Activated CD4-positive, CD25-positive, alpha-beta regulatory T cell treated with anti-CD3 and anti-CD28 coated beads, Interleukin-2, amount 50 U/mL, for 16 hours (primary cell): ENCODE results near the gene NAPEPLD.
"Not testable (repeated sequence)": the region's sequence is repeated elsewhere in the genome, so short reads cannot be mapped to it uniquely, and the experiment has no call there.

Source experiments
- DNase-seq: peaks from one replicate; pipeline ENCODE4 v3.0.0-alpha.2; 2020; ENCODE audit warnings: low read depth, low spot score

Gene NAPEPLD

DNA sequence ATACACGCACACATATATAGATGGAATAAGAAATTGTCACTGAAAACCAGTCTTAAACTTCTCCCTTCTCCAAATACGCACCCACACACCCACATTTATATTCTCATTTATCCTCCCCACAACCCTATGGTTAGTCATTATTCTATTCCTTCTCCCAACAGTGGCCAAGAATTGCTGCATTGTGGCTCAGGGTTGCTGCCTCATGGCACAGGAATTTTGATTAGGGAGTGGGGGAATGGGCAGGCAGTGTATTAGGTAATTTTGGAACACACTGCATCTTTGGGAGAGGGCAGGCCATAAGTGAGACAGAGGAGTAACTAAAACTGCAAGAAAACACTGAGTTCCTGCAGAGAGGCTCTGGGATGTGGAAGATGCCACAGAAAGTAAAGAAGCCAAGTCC lies 35.7 kb downstream of the NAPEPLD start:
- no peak for DNase-seq

GRCh38 chr7:103106703-103107070 lies 42.2 kb downstream of the NAPEPLD start:
- DNase-seq: not testable (repeated sequence)

GRCh38 chr7:103106005-103106702 lies 42.7 kb downstream of the NAPEPLD start:
- no peak for DNase-seq

DNA sequence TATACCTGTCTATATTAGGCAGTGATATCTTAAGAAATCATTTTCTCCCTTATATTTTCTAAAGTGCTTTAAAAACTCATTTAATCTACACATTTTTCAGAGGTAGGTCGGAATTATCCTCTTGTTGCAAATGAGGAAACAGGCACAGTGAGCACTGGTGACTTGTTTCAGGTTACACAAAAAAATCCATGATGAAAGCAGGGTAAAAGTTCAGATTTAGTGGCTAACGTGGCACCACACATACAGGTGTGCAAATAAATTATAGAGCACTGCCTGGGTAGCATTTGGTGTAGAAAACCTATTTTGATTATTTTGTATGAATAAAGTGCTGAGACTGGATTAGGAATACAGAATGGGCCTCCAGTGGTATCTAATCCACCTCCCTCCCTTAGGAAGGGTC lies 47.4 kb downstream of the NAPEPLD start:
- DNase-seq: no peak

- DNase-seq: no peak
Measured at GRCh38 chr7:103100348-103100747, 48.6 kb downstream of the NAPEPLD start.

- DNase-seq: no peak
Measured at GRCh38 chr7:103097041-103097440, 51.9 kb downstream of the NAPEPLD start.

DNA sequence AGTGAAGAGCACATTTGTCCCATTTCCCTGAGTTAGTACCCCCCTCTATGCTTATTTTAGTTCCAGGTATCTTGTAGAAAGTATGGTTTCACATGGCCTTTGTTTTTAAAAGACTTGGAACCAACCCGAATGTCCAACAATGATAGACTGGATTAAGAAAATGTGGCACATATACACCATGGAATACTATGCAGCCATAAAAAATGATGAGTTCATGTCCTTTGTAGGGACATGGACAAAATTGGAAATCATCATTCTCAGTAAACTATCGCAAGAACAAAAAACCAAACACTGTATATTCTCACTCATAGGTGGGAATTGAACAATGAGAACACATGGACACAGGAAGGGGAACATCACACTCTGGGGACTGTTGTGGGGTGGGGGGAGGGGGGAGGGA lies 53.3 kb downstream of the NAPEPLD start:
- not testable (repeated sequence) for DNase-seq

DNA sequence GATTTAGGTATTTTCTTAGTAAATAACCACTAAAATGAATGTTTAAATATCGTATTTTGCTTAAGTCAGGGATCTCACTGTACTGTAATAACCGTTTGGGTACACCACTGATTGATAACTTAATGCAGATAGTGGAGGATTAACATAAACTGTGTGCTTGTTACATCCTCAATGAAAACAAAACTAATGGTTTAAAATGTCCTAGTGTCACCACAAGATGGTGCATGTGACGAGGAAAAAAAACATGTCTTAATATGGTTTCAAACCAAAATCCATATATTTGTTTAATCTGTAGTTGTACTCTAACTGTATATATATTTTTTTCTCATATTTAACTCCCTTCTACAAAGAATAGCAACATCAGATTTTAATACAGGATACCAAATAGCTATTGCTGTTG lies 54.8 kb downstream of the NAPEPLD start:
- no peak for DNase-seq

- no peak for DNase-seq
Measured at GRCh38 chr7:103093429-103093828, 55.5 kb downstream of the NAPEPLD start.

DNA sequence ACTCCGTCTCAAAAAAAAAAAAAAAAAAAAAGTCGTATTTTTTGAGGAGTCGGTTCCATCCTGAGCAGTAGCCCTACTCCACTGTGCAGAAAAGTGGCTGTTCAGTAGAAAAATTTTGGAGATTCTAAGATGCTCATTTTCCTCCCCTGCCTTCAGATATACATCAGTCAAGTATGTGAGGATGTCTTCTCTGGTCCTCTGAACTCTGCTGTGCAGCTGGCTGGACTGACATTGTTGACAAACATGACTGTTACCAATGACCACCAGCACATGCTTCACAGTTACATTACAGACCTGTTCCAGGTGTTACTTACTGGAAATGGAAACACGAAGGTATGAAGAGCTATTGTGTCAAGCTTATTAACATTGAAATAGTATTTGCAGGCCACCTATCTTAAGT lies 56.6 kb downstream of the NAPEPLD start:
- not testable (repeated sequence) for DNase-seq

DNA sequence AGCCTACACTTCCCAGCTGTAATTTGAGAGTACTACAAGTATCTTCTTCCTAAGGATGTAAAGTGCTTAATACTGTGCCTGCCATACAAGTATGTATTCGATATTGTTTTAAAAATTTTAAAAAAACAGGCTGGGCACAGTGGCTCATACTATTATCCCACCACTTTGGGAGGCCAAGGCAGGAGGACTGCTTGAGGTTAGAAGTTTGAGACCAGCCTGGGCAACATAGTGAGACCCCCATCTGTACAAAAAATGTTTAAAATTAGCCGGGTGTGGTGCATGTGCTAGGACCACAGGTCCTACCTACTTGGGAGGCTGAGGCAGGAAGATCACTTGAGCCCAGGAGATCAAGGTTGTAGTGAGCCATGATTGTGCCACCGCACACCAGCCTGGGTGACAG lies 65.7 kb downstream of the NAPEPLD start:
- DNase-seq: no peak

- no peak for DNase-seq
Measured at GRCh38 chr7:103082497-103082896, 66.4 kb downstream of the NAPEPLD start.

DNA sequence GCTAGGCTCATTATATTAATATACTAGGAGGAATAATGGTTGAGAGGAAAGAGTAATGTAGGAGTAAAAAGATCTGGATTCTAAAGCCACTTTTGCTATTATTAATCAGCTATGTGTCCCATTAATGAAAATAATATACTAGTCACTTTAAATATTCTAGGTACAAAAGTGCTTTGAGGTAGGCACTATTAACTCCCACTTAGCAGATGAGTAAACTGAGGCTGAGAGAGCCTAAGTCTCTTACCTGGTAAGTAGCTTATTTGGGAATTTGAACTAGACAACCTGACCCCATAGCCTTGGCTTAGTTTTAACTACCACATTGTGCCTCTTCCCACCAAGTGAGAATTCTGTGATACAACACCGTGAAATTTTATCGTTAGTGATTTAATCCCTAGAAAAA lies 68.0 kb downstream of the NAPEPLD start:
- DNase-seq: no peak

- DNase-seq: no peak
Measured at GRCh38 chr7:103079836-103080235, 69.1 kb downstream of the NAPEPLD start.

DNA sequence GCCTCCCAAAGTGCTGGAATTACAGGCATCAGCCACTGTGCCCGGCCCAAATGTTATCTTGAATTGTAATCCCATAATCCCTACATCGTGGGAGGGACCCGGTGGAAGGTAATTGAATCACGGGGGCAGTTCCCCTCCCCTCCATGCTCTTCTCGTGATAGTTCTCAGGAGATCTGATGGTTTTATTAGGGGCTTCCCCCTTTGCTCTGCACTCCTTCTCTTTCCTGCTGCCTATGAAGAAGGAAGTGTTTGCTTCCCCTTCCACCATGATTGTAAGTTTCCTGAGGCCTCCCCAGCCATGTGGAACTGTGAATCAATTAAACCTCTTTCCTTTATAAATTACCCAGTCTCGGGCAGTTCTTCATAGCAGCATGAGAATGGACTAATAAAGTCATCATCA lies 70.7 kb downstream of the NAPEPLD start:
- DNase-seq: not testable (repeated sequence)

DNA sequence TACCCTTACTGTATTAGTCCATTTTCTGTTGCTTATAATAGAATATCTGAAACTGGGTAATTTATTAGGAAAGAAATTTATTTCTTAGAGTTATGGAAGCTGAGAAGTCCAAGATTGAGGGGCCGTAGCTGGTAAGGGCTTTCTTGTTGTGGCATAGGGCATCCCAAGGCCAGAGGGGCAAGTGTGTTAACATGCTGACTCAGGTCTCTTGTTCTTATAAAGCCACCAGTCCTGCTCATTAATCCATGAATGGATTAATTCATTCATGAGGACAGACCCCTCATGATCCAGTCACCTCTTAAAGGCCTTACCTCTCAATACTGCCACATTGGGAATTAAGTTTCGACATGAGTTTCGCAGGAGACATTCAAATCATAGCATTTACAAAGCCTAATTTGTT lies 71.6 kb downstream of the NAPEPLD start:
- DNase-seq: no peak

- no peak for DNase-seq
Measured at GRCh38 chr7:103076764-103077163, 72.1 kb downstream of the NAPEPLD start.

DNA sequence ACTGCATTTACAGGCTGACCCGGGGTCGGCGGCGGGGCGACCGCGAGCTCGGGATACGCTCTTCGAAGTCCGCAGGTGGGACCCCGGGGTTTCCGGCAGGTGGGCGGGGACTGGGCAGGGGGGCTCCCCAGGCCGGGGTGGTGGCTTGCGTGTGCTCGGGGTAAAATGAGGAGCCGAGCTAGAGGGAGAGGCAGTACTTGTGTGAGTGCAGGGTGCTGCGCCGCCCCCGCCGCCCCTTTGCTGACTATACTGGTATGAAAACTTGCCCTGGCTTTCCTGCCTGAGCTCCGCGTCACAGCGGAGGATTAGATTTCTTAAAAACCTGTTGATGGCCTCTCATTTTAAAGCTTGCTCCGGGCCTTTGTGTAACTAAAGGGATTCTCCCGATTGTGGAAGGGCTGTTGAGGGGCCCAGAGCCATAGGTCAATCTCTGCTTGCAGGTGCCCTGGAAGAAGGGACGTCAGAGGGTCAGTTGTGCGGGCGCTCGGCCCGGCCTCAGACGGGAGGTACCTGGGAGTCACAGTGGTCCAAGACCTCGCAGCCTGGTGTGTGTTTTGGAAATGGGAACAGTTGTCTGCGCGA lies 73.5 kb downstream of the NAPEPLD start:
- DNase-seq: peak; percentile 44

- DNase-seq: peak; percentile 75
Measured at GRCh38 chr7:103074519-103075336, 74.2 kb downstream of the NAPEPLD start, which contains the start of the genes ARMC10 and FBXL13. TSS of gene ARMC10 (plus strand) at chr7:103075140. CDS start at chr7:103075273, 133 bp downstream. TSS of gene FBXL13 (minus strand) at chr7:103074796.

DNA sequence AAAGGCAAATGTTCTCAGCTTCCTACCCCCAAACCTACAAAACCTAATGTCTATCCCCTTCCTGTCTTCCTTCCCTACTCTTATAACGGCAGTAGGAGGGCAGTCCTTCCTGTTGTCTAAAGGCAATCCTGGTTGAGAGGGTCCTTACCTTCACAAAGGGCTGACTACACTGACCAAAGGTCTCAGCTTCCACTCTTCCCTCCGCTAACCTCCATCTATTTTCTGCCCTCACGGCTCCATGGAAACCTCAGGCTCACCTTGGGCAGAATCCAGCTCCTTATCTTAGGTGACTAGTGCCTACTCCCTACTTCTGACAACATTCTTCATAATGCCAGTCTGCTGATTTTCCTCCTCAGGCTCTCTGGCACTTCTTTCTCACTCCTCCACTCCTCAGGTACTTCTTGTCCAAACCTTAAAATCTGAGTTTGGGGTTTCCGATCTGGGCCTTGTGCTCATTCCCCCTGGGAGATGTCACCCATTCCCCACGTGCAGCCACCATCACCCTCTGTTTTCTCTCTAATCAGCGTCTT lies 74.8 kb downstream of the NAPEPLD start:
- no peak for DNase-seq

DNA sequence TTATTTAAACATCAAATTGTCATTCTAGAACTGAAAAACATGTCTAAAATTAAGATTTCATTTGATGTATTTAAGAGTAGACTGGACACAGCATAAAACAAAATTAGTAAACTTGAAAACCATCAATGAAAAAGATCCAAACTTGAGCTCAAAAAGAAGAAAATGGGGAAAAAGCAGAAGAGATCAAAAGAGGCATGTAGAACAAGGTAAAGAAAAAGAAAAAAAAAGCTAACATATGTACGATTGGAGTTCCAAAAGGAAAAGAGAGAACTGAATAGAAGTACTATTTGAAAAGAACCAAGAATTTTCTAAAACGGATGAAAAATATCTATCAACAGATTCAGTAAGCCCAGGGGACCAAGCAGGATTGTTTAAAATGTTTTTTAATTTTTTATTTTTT lies 77.9 kb downstream of the NAPEPLD start:
- no peak for DNase-seq
